H9 (cell line): Measurements from ENCODE around the gene ACOXL. TPM values are rescaled to one million over a fixed set of nuclear protein-coding genes. Genes with fewer than 3 reads are reported as not detected.

Experiments used
- DNase-seq: peaks from one replicate; pipeline ENCODE4 v3.0.0-alpha.2; 2017
- H2AFZ ChIP-seq: one replicate; pipeline ENCODE4 v1.6.1; 2013; ENCODE audit warnings: mild to moderate bottlenecking, low read length, control low read depth, moderate library complexity
- H2AK5ac ChIP-seq: 2 replicates; pipeline ENCODE4 v1.6.1; 2013; ENCODE audit warnings: low read length, control low read depth, mixed read lengths; ENCODE audit not compliant: insufficient read length
- H2BK120ac ChIP-seq: one replicate; pipeline ENCODE4 v1.6.1; 2013; ENCODE audit warnings: low read depth, mild to moderate bottlenecking, low read length, control low read depth, inconsistent platforms; ENCODE audit not compliant: poor library complexity, severe bottlenecking
- H2BK12ac ChIP-seq: 2 replicates; pipeline ENCODE4 v1.6.1; 2013; ENCODE audit warnings: low read length, control low read depth, mixed read lengths, low read depth; ENCODE audit not compliant: insufficient read length
- H2BK15ac ChIP-seq: 2 replicates; pipeline ENCODE4 v1.6.1; 2013; ENCODE audit warnings: low read depth, low read length, control low read depth
- H2BK20ac ChIP-seq: one replicate; pipeline ENCODE4 v1.6.1; 2013; ENCODE audit warnings: low read depth, mild to moderate bottlenecking, low read length, control low read depth, inconsistent platforms; ENCODE audit not compliant: poor library complexity, severe bottlenecking
- H2BK5ac ChIP-seq: 2 replicates; pipeline ENCODE4 v1.6.1; 2013; ENCODE audit warnings: low read length, control low read depth, mixed read lengths; ENCODE audit not compliant: insufficient read length
- H3K14ac ChIP-seq: 2 replicates; pipeline ENCODE4 v1.6.1; 2013; ENCODE audit warnings: low read length, control low read depth; ENCODE audit not compliant: insufficient read depth
- H3K18ac ChIP-seq: 2 replicates; pipeline ENCODE4 v1.6.1; 2013; ENCODE audit warnings: low read depth, mild to moderate bottlenecking, mixed read lengths, low read length, control low read depth; ENCODE audit not compliant: insufficient read length
- H3K23ac ChIP-seq: 2 replicates; pipeline ENCODE4 v1.6.1; 2013; ENCODE audit warnings: low read length, control low read depth, mixed read lengths, low read depth; ENCODE audit not compliant: insufficient read length
- H3K23me2 ChIP-seq: 2 replicates; pipeline ENCODE4 v1.6.1; 2013; ENCODE audit warnings: low read depth, mild to moderate bottlenecking, mixed read lengths, low read length, control low read depth; ENCODE audit not compliant: insufficient read length, poor library complexity, severe bottlenecking
- H3K27ac ChIP-seq: 2 replicates; pipeline ENCODE4 v1.5.1; 2013; ENCODE audit warnings: low read length, control low read depth, mixed read lengths, low read depth; ENCODE audit not compliant: insufficient read length
- H3K27me3 ChIP-seq: 2 replicates; pipeline ENCODE4 v1.6.1; 2013; ENCODE audit warnings: low read length, control low read depth, inconsistent platforms; ENCODE audit not compliant: insufficient read depth
- H3K4ac ChIP-seq: 2 replicates; pipeline ENCODE4 v1.6.1; 2013; ENCODE audit warnings: low read depth, mild to moderate bottlenecking, control low read depth, inconsistent platforms, low read length, moderate library complexity
- H3K4me1 ChIP-seq: 2 replicates; pipeline ENCODE4 v1.6.1; 2013; ENCODE audit warnings: low read length, control low read depth, inconsistent platforms; ENCODE audit not compliant: insufficient read depth
- H3K4me2 ChIP-seq: 2 replicates; pipeline ENCODE4 v1.6.1; 2013; ENCODE audit warnings: low read length, control low read depth, mixed read lengths; ENCODE audit not compliant: insufficient read length, insufficient read depth
- H3K56ac ChIP-seq: 2 replicates; pipeline ENCODE4 v1.6.1; 2013; ENCODE audit warnings: low read depth, mild to moderate bottlenecking, mixed read lengths, low read length, control low read depth; ENCODE audit not compliant: insufficient read length
- H3K79me1 ChIP-seq: 2 replicates; pipeline ENCODE4 v1.6.1; 2013; ENCODE audit warnings: low read depth, mild to moderate bottlenecking, moderate library complexity, low read length, control low read depth, inconsistent platforms; ENCODE audit not compliant: insufficient read depth, poor library complexity, severe bottlenecking
- H3K79me2 ChIP-seq: 2 replicates; pipeline ENCODE4 v1.6.1; 2013; ENCODE audit warnings: low read length, control low read depth, inconsistent platforms; ENCODE audit not compliant: insufficient read depth
- H3K9ac ChIP-seq: 2 replicates; pipeline ENCODE4 v1.6.1; 2013; ENCODE audit warnings: low read length, control low read depth, mixed read lengths; ENCODE audit not compliant: insufficient read length; ENCODE audit errors: extremely low read depth
- H3K9me3 ChIP-seq: one replicate; pipeline ENCODE4 v1.6.1; 2013; ENCODE audit warnings: low read depth, low read length, inconsistent platforms; ENCODE audit not compliant: control insufficient read depth
- H3T11ph ChIP-seq: one replicate; pipeline ENCODE4 v1.6.1; 2013; ENCODE audit warnings: mild to moderate bottlenecking, low read length, control low read depth, inconsistent platforms
- H4K20me1 ChIP-seq: one replicate; pipeline ENCODE4 v1.6.1; 2013; ENCODE audit not compliant: control insufficient read depth, insufficient read length, insufficient read depth
- H4K5ac ChIP-seq: 2 replicates; pipeline ENCODE4 v1.6.1; 2013; ENCODE audit warnings: low read depth, mild to moderate bottlenecking, mixed read lengths, low read length, control low read depth; ENCODE audit not compliant: insufficient read length
- H4K8ac ChIP-seq: replicated peaks from 2 replicates; pipeline ENCODE4 v1.6.1; 2013; ENCODE audit warnings: low read length, control low read depth, mixed read lengths, low read depth; ENCODE audit not compliant: insufficient read length
- H4K91ac ChIP-seq: 2 replicates; pipeline ENCODE4 v1.6.1; 2013; ENCODE audit warnings: low read depth, mild to moderate bottlenecking, moderate library complexity, mixed read lengths, low read length, control low read depth; ENCODE audit not compliant: insufficient read length
- H3K27ac Mint-ChIP-seq, 3 experiments: 2 replicates in 2 of 3; 3 replicates in 1 of 3; pipeline ENCODE4 v1.8.0; 2020 to 2021; ENCODE audit warnings: mixed read lengths in 3 of 3, mild to moderate bottlenecking in 1 of 3, moderate library complexity in 1 of 3
- H3K27me3 Mint-ChIP-seq: 2 replicates; pipeline ENCODE4 v1.8.0; 2021; ENCODE audit warnings: low read depth, mild to moderate bottlenecking, moderate library complexity, mixed read lengths
- H3K36me3 Mint-ChIP-seq, 3 experiments: 2 replicates in 2 of 3; 3 replicates in 1 of 3; pipeline ENCODE4 v1.8.0; 2020 to 2021; ENCODE audit warnings: low read depth in 3 of 3, mixed read lengths in 3 of 3; ENCODE audit not compliant: insufficient read depth in 1 of 3
- H3K4me1 Mint-ChIP-seq, 2 experiments: 2 replicates each; pipeline ENCODE4 v1.8.0; 2020; ENCODE audit warnings: mixed read lengths in 2 of 2
- H3K4me3 Mint-ChIP-seq, 2 experiments: 2 replicates in 1 of 2; 3 replicates in 1 of 2; pipeline ENCODE4 v1.8.0; 2020 to 2021; ENCODE audit warnings: mild to moderate bottlenecking in 2 of 2, mixed read lengths in 2 of 2, moderate library complexity in 1 of 2
- H3K9me3 Mint-ChIP-seq, 2 experiments: 2 replicates in 1 of 2; 3 replicates in 1 of 2; pipeline ENCODE4 v1.8.0; 2020; ENCODE audit warnings: mild to moderate bottlenecking in 2 of 2, mixed read lengths in 2 of 2, moderate library complexity in 1 of 2
- CTCF ChIP-seq: fragments of 200-600 bp; sonication (generic); conservative IDR thresholded peaks from 3 replicates; pipeline ENCODE4 v1.8.0; 2021; ENCODE audit warnings: antibody characterized with exemption, mild to moderate bottlenecking
- WGBS: extraction: QIAGEN DNeasy Blood & Tissue Kit; methylation state at CpG from one replicate; pipeline ENCODE4 v1.1.7; 2013; ENCODE audit warnings: missing lambda C conversion rate, low lambda C conversion rate, mixed read lengths; ENCODE audit not compliant: insufficient read length; ENCODE audit errors: extremely low coverage; 5-methylcytosine and 5-hydroxymethylcytosine counted together
- total RNA-seq: library from RNA; stranded (reverse); gene quantifications from 2 replicates; pipeline ENCODE4 v1.2.1, GENCODE V29; 2021

ACOXL gene
- total RNA-seq, 1 experiment from 2014 or later = 37.6 TPM

- no peaks in the 10 kb centered on the region for H3K79me2 ChIP-seq
- H3K23me2 ChIP-seq = no peaks in the 10 kb centered on the region
- H3T11ph ChIP-seq = no peak overlapping the region
- no peak overlapping the region for H2BK12ac ChIP-seq
- no peaks in the 10 kb centered on the region for H4K20me1 ChIP-seq
- peaks cover 16 to 19% of the 10 kb centered on the region in 2 experiments for H3K4me1 Mint-ChIP-seq
- H3K79me1 ChIP-seq = no peaks in the 10 kb centered on the region
- no peaks in the 10 kb centered on the region; a peak in 1 of 5 replicates for H3K9me3 Mint-ChIP-seq
- no peak overlapping the region for H2BK5ac ChIP-seq
- no CpG with 5 or more reads among the region's 6 CpGs for WGBS
- no peak overlapping the region for H3K4me3 Mint-ChIP-seq
- no peak overlapping the region for H3K27ac ChIP-seq
- H3K27ac Mint-ChIP-seq = peak overlapping the region in 2 of 3 experiments; percentile 30 to 45; a peak in 2 of 7 replicates
- H2AFZ ChIP-seq = no peak overlapping the region
- H3K56ac ChIP-seq = no peak overlapping the region
- H2BK20ac ChIP-seq = no peak overlapping the region
- no peaks in the 10 kb centered on the region for H3K9me3 ChIP-seq
- H3K18ac ChIP-seq = no peak overlapping the region
- H3K27me3 Mint-ChIP-seq = no peaks in the 10 kb centered on the region
- no peak overlapping the region for H2BK120ac ChIP-seq
- H3K23ac ChIP-seq = no peak overlapping the region
- no peak for DNase-seq
- no peak overlapping the region for H4K8ac ChIP-seq
- H3K9ac ChIP-seq = no peak overlapping the region
- peaks cover 6% of the 10 kb centered on the region; the same call in 1 of the 2 replicates for H3K4me1 ChIP-seq
- no peak overlapping the region for H2BK15ac ChIP-seq
- H4K5ac ChIP-seq = no peak overlapping the region
- H3K36me3 Mint-ChIP-seq = peaks cover 13 to 64% (median 60%) of the 10 kb centered on the region in 3 experiments
- H3K14ac ChIP-seq = no peak overlapping the region
- no peak overlapping the region for H4K91ac ChIP-seq
- no peak overlapping the region for H3K4ac ChIP-seq
- H3K4me2 ChIP-seq = no peak overlapping the region
- TF ChIP-seq CTCF = no peak
- no peaks in the 10 kb centered on the region for H3K27me3 ChIP-seq
- no peak overlapping the region for H2AK5ac ChIP-seq
Measured at GRCh38 chr2:110829413-110830146, 97.2 kb downstream of the ACOXL start.
